Cardiac muscle cell (in vitro differentiated cells and primary cell): ENCODE data around the gene GPR52. TPM values are rescaled to one million over a fixed set of nuclear protein-coding genes. Genes with fewer than 3 reads are reported as not detected.

Experiments used
- DNase-seq, 2 donors: peaks; one replicate each; pipeline versions ENCODE4 v3.0.0 to v3.0.0-alpha.2; 2010 to 2017; ENCODE audit warnings: low read depth in 1 of 2, low spot score in 1 of 2
- H3K27ac ChIP-seq: fragments of 200-600 bp; sonication (generic); 2 replicates; pipeline ENCODE4 v1.5.1; 2016
- H3K27me3 ChIP-seq: fragments of 200-600 bp; sonication (generic); 2 replicates; pipeline ENCODE4 v1.6.0; 2016; ENCODE audit warnings: control low read depth
- H3K36me3 ChIP-seq: fragments of 200-600 bp; sonication (generic); 2 replicates; pipeline ENCODE4 v1.5.1; 2016; ENCODE audit warnings: control low read depth
- H3K4me1 ChIP-seq: fragments of 200-600 bp; sonication (generic); 2 replicates; pipeline ENCODE4 v1.8.1; 2017; ENCODE audit warnings: low read depth, mild to moderate bottlenecking, mixed run types
- H3K4me3 ChIP-seq: fragments of 200-600 bp; sonication (generic); 2 replicates; pipeline ENCODE4 v1.5.1; 2016; ENCODE audit warnings: mild to moderate bottlenecking
- H3K9me3 ChIP-seq: fragments of 200-600 bp; sonication (generic); 2 replicates; pipeline ENCODE4 v1.5.1; 2017; ENCODE audit warnings: low read depth, mild to moderate bottlenecking, control low read depth
- CTCF ChIP-seq: IDR thresholded peaks from 2 replicates; pipeline ENCODE4 v1.5.1; 2012; ENCODE audit warnings: low read depth, mild to moderate bottlenecking, low read length
- polyA plus RNA-seq: library from polyadenylated mRNA; unstranded; fragments of >200 nt; fragmentation: Nextera tagmentation; extraction: Ambion mirVana; gene quantifications from 2 replicates; pipeline ENCODE4 v1.2.1, GENCODE V29; 2016
- total RNA-seq: library from RNA; depleted of rRNA; stranded (reverse); fragments of >200 nt; gene quantifications from 2 replicates; pipeline ENCODE4 v1.2.3, GENCODE V29; 2016

GPR52 gene
- total and polyA plus RNA-seq, 2 experiments from 2014 or later = 1.9 TPM; not detected in 1

DNA sequence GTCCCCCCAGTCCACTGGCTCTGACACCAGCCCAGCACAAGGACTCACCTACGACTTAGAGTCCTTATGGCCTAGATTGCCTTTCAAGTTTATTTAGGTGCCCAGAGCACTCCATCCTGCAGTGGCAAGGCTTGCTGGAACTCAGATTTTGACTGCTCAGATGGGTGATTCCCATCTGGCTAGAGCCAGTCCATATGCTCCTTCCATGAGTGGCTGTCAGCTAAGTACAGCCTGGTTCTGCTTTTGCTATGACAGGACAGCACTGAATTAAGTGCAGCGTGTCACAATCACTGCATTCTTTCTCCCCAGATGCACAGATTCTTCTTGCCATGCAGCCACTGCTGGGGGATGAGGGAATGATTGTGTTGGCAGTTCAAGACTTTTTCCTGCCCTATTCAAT is 43.8 kb downstream of the GPR52 start:
- Histone ChIP-seq H3K36me3 (no peaks in the 10 kb centered on the region), H3K4me3 (no peak overlapping the region), H3K9me3 (no peaks in the 10 kb centered on the region), H3K27ac (no peak overlapping the region), H3K4me1 (no peaks in the 10 kb centered on the region), H3K27me3 (no peaks in the 10 kb centered on the region)
- TF ChIP-seq CTCF = no peak
- no peak for DNase-seq

DNA sequence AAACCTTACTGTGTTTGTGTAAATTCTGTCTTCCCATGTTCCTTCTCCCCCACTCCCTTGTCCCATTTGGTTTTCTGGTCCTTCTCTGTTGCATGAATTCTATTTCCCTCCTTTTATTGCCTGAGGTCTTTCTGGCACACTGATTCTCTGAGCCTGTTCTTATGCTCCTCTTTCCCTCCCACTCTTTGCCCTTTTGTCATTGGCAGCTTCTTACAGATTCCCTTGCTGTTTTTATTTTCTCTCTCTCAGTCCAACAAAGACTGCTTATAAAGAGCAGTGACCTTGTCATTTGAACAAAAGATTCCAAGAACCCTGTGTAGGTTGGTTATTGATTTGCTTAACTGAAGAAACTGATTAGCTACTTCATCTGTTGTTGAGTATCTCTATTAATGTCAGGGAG is 49.7 kb downstream of the GPR52 start:
- Histone ChIP-seq H3K4me3 (no peak overlapping the region), H3K27me3 (no peaks in the 10 kb centered on the region), H3K9me3 (no peaks in the 10 kb centered on the region), H3K27ac (no peak overlapping the region), H3K4me1 (no peaks in the 10 kb centered on the region), H3K36me3 (no peaks in the 10 kb centered on the region)
- no peak for DNase-seq
- no peak for TF ChIP-seq CTCF
